ENCODE results near the gene ACTRT2.

DNA sequence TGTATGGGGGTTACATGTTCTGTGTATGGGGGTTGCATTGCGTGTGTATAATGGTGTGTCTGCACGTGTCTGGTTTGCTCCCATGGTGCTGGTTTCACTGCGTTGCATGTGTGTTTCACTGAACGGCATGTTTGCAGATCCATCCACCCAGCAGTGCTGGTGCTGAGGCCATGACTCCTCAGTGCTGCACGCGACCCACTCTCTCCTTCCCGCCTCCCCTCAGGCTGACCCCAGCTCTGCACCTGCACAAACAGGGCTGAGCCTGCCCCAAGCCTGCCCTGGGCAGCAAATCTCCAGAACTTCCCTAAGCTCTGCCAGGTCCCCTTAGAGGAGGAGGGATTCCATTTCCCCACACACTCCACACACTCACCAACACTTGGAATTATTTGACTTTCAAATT is 18.7 kb downstream of the ACTRT2 start:
- TF ChIP-seq EZH2 (IDR thresholded peaks at IDR 0.05; ENCODE audit: insufficient read depth, poor library complexity, severe bottlenecking) (no peak), EZH2phosphoT487 (IDR thresholded peaks at IDR 0.05; ENCODE audit: insufficient read depth, low read depth) (no peak)
